ENCODE measurements around the gene VMP1. TPM values are rescaled to one million over a fixed set of nuclear protein-coding genes. Genes with fewer than 3 reads are reported as not detected.

The VMP1 gene
- total and polyA plus RNA-seq, 12 donors: 52.4 to 335 (median 130) TPM

DNA sequence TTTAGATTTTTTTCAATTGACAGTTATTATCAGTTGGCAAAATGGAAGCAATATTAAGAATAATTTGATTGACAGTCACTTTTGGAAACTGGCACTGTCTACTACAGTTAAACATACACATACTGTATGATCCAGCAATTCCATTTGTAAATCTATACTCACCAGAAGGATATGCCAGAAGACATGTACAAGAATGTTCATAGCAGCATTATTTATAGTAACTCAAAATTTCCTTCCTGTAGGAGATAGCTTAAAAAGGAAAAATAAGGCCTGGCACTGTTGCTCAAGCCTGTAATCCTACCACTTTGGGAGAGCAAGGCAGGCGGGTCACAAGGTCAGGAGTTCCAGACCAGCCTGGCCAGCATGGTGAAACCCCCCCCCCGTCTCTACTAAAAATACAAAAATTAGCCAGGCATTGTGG is 89.3 kb downstream of the VMP1 start:
- Histone ChIP-seq H3K36me3 (replicated peaks in 1 of 2) (no peaks in the 10 kb centered on the region), H3K9me3 (replicated peaks in 1 of 3) (no peaks in the 10 kb centered on the region), H3K4me1 (replicated peaks in 1 of 2) (peaks cover 0 to 17% of the 10 kb centered on the region in 2 donors), H3K27me3 (no peaks in the 10 kb centered on the region), H3K27ac (no peak overlapping the region), H3K4me3 (no peak overlapping the region)
- intact Hi-C loops (cut with DNase I): no loop called here
- DNase-seq: no peak
- TF ChIP-seq, protein P1, sequence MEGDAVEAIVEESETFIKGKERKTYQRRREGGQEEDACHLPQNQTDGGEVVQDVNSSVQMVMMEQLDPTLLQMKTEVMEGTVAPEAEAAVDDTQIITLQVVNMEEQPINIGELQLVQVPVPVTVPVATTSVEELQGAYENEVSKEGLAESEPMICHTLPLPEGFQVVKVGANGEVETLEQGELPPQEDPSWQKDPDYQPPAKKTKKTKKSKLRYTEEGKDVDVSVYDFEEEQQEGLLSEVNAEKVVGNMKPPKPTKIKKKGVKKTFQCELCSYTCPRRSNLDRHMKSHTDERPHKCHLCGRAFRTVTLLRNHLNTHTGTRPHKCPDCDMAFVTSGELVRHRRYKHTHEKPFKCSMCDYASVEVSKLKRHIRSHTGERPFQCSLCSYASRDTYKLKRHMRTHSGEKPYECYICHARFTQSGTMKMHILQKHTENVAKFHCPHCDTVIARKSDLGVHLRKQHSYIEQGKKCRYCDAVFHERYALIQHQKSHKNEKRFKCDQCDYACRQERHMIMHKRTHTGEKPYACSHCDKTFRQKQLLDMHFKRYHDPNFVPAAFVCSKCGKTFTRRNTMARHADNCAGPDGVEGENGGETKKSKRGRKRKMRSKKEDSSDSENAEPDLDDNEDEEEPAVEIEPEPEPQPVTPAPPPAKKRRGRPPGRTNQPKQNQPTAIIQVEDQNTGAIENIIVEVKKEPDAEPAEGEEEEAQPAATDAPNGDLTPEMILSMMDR (IDR thresholded peaks at IDR 0.05): no peak
- no peak for TF ChIP-seq POLR2A (IDR thresholded peaks at IDR 0.05)
- WGBS, 4 donors: 52 to 86% (median 74%) methylated on average over 2 of the region's 2 CpGs

DNA sequence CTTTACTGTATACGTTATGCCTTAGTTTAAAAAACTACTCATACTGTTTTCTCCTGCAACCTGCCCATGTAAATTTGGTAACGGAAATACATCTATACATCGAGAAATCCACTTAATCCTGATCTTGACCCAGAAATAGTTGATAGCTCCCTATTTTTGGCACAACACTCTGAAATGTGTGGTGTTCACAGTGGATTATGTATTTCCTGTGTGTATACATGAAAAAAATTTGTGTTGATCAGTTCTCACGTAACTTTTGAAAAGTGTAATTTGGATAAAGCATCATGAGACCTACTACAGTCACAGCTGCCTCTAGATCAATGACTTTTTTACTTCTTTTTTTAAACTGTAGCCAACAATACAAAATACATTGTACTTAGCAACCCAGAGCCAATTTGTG is 90.7 kb downstream of the VMP1 start:
- Histone ChIP-seq H3K36me3 (replicated peaks in 1 of 2) (no peaks in the 10 kb centered on the region), H3K4me3 (no peak overlapping the region), H3K4me1 (replicated peaks in 1 of 2) (peaks cover 0 to 13% of the 10 kb centered on the region in 2 donors), H3K27ac (no peak overlapping the region), H3K9me3 (replicated peaks in 1 of 3) (no peaks in the 10 kb centered on the region), H3K27me3 (no peaks in the 10 kb centered on the region)
- WGBS, 4 donors: 94 to 96% (median 95%) methylated on average over 4 of the region's 4 CpGs
- TF ChIP-seq, protein P1 (IDR thresholded peaks at IDR 0.05): no peak
- TF ChIP-seq POLR2A (IDR thresholded peaks at IDR 0.05): no peak
- no peak for DNase-seq
- intact Hi-C loops (cut with DNase I): no loop called here

DNA sequence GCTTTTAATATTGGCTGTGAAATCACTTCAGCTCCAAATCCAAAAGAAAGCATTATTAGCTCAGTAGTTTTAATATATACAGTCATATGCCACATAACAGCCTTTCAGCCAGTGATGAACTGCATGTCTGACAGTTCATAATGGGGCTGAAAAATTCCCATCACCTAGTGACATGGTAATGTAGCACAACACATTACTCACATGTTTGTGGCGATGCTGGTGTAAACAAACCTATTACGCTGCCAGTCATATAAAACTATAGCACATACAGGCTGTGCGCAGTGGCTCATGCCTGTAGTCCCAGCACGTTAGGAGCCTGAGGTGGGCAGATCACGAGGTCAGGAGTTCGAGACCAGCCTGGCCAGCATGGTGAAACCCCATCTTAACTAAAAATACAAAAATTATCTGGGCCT is 93.1 kb downstream of the VMP1 start:
- 90 to 100% (median 96%) methylated on average over 2 to 6 of the region's 6 CpGs for WGBS, 4 donors
- Histone ChIP-seq H3K4me3 (no peak overlapping the region), H3K36me3 (replicated peaks in 1 of 2) (no peaks in the 10 kb centered on the region), H3K27ac (no peak overlapping the region), H3K27me3 (no peaks in the 10 kb centered on the region), H3K4me1 (replicated peaks in 1 of 2) (peaks cover 0 to 18% of the 10 kb centered on the region in 2 donors), H3K9me3 (replicated peaks in 1 of 3) (no peaks in the 10 kb centered on the region)
- intact Hi-C loops (cut with DNase I): no loop called here
- no peak for DNase-seq
- TF ChIP-seq, protein P1 (IDR thresholded peaks at IDR 0.05): no peak
- TF ChIP-seq POLR2A (IDR thresholded peaks at IDR 0.05): no peak

DNA sequence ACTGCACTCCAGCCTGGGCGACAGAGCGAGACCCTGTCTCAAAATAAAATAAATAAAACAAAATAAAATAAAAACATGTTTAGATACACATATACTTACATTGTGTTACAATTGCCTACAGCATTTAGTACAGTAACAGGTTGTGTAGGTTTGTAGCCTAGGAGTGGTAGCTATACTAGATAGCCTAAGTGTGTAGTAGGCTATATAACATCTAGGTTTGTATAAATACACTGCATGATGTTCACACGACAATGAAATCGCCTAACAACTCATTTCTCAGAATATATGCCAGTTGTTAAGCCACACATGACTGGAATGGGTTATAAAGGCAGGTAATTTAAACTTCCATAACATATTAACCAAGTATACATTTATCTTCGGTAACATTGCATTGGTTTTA is 94.7 kb downstream of the VMP1 start:
- DNase-seq: no peak
- Histone ChIP-seq H3K27me3 (no peaks in the 10 kb centered on the region), H3K36me3 (replicated peaks in 1 of 2) (no peaks in the 10 kb centered on the region), H3K9me3 (replicated peaks in 1 of 3) (no peaks in the 10 kb centered on the region), H3K27ac (no peak overlapping the region), H3K4me1 (replicated peaks in 1 of 2) (peaks cover 0 to 13% of the 10 kb centered on the region in 2 donors), H3K4me3 (no peak overlapping the region)
- WGBS, 4 donors: 93 to 99% (median 99%) methylated on average over 5 of the region's 5 CpGs
- intact Hi-C loops (cut with DNase I): no loop called here
- TF ChIP-seq, protein P1 (IDR thresholded peaks at IDR 0.05): no peak
- TF ChIP-seq POLR2A (IDR thresholded peaks at IDR 0.05): no peak
